Measurements from ENCODE around the gene ATP6V1C2.

ATP6V1C2 gene

DNA sequence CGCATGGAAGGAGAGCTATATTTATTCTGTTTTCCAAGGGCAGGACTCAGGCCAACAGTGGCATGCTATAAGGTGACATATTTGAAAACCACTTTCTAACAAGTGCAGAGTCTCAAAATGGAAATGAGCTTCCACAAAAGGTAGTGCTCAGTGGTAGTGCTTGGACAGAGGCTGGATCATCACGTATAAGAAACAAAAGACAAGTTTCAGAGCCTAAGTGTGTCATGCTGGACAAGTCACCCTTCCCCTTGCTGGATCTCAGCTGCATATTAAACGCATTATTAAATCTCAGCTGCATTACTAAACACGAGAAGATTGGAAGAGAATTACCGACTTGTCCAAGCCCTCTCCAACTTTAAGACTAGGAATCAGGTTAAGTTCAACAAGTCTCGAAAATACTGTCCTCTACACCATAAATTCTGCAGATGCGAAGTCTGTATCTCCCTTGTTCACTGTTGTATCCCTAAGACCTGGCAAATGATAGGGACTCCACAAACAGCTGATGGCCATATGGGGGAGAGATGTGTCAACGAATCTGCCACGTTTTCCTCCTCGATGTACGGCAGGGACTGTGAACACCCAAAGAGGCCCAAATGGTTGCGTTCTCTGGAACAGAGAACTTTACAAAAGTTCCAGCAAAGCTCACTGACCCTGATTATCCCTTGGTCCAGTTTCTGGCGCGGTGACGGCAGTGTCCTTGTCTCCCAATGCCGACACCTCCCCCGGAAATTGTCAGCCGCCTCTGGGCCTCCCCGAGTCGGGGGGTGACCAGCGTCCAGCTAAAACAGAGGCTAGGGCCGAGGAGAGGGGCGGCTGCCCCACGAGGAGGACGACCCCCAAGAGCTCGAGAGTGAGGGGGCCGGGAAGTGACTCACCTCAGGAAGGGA is 32.3 kb upstream of the ATP6V1C2 start:
- no peak for DNase-seq (ENCODE audit: extremely low read depth, low read depth)

DNA sequence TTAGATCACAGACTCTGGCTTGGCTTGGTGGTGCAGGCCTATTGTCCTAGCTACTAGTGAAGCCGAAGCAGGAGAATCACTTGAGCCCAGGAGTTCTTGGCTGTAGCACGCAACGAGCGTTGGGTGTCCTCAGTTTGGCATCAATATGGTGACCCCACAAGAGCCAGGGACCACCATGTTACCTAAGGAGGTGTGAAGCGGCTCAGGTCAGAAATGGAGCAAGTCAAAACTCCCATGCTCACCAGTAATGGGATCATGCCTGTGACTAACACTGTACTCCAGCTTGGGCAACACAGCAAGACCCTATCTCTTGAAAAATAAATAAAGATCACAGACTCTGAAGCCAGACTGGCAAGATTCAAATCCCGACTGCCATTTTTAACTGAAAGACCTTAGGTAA is 29.9 kb upstream of the ATP6V1C2 start:
- DNase-seq (ENCODE audit: extremely low read depth, low read depth): no peak
- no peak overlapping the region for H3K4me3 ChIP-seq (replicated peaks; ENCODE audit: low read depth, low read length)
- TF ChIP-seq, protein P1, sequence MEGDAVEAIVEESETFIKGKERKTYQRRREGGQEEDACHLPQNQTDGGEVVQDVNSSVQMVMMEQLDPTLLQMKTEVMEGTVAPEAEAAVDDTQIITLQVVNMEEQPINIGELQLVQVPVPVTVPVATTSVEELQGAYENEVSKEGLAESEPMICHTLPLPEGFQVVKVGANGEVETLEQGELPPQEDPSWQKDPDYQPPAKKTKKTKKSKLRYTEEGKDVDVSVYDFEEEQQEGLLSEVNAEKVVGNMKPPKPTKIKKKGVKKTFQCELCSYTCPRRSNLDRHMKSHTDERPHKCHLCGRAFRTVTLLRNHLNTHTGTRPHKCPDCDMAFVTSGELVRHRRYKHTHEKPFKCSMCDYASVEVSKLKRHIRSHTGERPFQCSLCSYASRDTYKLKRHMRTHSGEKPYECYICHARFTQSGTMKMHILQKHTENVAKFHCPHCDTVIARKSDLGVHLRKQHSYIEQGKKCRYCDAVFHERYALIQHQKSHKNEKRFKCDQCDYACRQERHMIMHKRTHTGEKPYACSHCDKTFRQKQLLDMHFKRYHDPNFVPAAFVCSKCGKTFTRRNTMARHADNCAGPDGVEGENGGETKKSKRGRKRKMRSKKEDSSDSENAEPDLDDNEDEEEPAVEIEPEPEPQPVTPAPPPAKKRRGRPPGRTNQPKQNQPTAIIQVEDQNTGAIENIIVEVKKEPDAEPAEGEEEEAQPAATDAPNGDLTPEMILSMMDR (IDR thresholded peaks at IDR 0.05; ENCODE audit: low read depth, low read length, missing control alignments): no peak

More for the DNA sequence above, 32.3 kb upstream of the ATP6V1C2 start:
- peak overlapping the region; percentile 99 for H3K4me3 ChIP-seq (replicated peaks; ENCODE audit: low read depth, low read length)
- TF ChIP-seq, protein P1 (IDR thresholded peaks at IDR 0.05; ENCODE audit: low read depth, low read length, missing control alignments): no peak

DNA sequence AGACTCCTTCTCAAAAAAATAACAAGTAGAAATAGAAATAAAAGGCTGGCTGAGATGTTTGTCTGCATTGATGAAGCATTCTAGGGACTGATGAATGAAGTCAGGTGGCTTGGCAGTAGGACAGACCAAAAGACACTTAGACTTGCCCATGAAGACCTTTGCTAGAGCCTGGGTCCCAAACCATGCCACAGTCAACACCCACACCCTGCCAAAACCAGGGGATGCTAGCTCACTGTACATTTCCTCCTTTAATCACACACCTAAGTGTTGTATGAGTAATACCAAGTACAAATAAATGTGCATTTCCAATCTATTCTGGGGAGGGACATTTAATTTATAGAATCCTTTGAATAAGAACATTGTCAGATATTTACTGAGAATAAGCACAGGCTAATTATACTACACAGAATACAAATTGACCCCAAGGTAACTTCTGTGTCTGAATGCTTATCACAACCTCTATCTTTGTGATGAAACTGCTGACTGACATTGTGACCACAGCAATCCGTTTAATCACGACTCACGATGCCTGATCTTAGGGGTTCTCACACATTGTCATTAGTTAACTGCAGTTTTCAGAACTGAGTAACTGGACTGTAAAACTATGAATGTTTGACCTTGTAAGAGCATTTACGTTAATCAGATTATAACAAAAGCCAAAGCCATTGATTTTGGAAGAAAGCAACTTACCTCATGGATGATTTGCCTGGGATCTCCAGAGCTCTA is 21.2 kb upstream of the ATP6V1C2 start:
- TF ChIP-seq, protein P1 (IDR thresholded peaks at IDR 0.05; ENCODE audit: low read depth, low read length, missing control alignments): no peak
- H3K4me3 ChIP-seq (replicated peaks; ENCODE audit: low read depth, low read length): no peak overlapping the region
- no peak for DNase-seq (ENCODE audit: extremely low read depth, low read depth)

DNA sequence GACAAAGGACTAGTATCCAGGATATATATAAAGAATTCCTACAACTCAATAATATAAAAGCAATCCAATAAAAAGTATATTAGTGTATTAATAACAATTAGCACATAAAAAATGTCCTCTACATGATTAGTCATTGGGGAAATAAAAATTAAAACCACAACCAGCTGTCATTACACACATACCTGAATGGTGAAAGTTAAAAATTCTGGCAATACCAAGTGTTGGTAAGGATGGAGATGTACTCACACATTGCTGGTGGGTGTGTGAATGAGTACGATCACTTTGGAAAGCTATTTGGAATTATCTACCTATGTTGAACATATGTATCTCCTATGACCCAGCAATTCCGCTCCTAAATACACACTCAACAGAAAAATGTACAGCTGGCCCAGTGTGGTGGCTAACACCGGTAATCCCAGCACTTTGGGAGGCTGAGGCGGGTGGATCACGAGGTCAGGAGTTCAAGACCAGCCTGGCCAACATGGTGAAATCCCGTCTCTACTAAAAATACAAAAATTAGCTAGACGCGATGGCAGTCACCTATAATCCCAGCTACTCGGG is 17.3 kb upstream of the ATP6V1C2 start:
- TF ChIP-seq, protein P1 (IDR thresholded peaks at IDR 0.05; ENCODE audit: low read depth, low read length, missing control alignments): no peak
- no peak for DNase-seq (ENCODE audit: extremely low read depth, low read depth)
- H3K4me3 ChIP-seq (replicated peaks; ENCODE audit: low read depth, low read length): no peak overlapping the region

DNA sequence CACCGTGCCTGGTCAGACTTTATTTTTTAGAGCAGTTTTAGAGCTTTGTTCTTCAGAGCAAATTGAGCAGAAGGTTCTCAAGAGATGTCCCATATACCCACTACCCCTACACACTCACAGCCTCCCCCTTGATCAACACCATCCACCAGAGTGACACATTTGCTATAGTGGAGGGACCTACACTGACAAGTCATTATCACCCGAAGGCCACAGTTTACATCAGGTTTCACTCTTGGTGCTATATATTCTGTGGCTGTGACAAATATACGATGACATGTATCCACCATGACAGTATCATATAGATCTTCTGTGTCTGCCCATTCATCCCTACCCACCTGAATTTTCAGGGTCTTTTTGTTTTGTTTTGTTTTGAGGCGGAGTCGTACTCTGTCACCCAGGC is 15.4 kb upstream of the ATP6V1C2 start:
- TF ChIP-seq, protein P1 (IDR thresholded peaks at IDR 0.05; ENCODE audit: low read depth, low read length, missing control alignments): no peak
- H3K4me3 ChIP-seq (replicated peaks; ENCODE audit: low read depth, low read length): no peak overlapping the region
- DNase-seq (ENCODE audit: extremely low read depth, low read depth): no peak

DNA sequence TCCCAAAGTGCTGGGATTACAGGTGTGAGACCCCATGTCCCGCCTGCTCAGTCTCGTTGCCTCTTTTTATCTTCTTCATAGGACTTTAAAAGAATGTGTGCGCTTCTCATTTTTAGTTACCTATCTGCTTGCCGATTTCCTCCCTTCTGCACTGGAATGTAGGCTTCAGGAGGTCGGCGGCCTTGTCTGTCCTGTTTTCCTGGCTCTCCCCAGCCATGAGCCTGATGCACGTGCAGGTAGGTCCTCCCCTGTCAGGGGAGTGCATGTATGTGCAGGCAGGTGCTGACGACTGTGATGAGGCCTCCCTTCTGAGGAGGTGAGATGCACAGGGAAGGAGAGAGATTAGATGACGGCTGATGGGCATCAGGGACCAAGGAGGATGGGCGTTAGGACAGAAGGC is 13.6 kb upstream of the ATP6V1C2 start:
- TF ChIP-seq, protein P1 (IDR thresholded peaks at IDR 0.05; ENCODE audit: low read depth, low read length, missing control alignments): no peak
- DNase-seq (ENCODE audit: extremely low read depth, low read depth): no peak
- no peak overlapping the region for H3K4me3 ChIP-seq (replicated peaks; ENCODE audit: low read depth, low read length)

Data from HFF-Myc (cell line).